T-helper 2 cell (primary cell): ENCODE measurements around the gene PRKCD.

Source experiments
- DNase-seq, 5 experiments: peaks; one replicate each; pipeline versions ENCODE4 v3.0.0 to v3.0.0-alpha.2; 2012 to 2022

The PRKCD gene

GRCh38 chr3:53234841-53235232 lies 73.8 kb downstream of the PRKCD start:
- no peak for DNase-seq

GRCh38 chr3:53235545-53235944 lies 74.5 kb downstream of the PRKCD start:
- DNase-seq: no peak

- DNase-seq: peak in 1 of 5 experiments; percentile 26
These were observed 75.3 kb downstream of the PRKCD start for GRCh38 chr3:53236112-53236841.

DNA sequence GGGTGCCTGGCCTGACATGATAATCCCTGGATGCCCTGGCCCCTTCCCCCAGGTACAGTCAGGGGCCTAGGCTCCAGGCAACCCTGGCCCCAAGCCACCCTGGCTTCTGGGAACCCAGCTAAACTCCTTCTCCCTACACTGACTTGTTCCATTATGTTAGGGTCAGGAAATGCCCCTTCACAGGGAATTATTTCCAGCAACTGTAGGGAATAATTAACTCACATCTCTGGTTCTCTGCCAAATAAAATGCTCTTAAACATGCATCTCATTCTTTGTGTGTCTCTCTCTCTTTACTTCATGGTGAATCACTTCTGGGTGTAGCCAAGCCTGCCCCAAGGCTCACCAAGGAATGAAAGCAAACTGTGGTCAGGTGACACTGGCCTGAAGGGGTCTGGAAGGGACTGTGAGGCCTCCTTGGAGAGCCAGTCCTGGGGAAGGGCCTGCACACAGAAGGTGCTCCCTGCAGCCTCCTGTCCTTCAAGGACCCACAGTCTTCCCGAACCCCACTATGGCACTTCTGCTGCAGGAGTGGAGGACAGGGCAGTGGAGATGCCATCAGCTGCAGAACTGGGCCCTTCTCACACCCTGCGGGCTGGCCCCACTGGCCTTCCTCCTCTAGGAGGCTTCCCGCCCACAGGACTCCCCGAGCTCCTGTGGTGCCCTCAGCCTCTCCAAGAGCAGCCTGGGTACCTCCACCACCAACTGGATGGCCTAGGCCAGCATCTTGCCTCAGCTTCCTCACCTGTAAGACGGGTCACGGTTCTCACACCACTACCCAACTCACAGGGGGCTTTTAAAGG lies 77.2 kb downstream of the PRKCD start:
- DNase-seq: no peak

DNA sequence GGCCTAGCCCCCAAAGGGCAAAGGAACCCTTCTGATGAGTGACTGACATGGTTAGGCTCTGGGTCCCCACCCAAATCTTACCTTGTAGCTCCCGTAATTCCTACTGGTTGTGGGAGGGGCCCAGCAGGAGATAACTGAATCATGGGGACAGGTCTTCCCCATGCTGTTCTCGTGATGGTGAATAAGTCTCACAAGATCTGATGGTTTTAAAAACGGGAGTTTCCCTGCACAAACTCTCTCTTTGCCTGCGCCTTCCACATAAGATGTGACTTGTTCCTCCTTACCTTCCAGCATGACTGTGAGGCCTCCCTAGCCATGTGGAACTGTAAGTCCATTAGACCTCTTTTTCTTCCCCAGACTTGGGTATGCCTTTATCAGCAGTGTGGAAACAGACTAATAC lies 77.9 kb downstream of the PRKCD start:
- no peak for DNase-seq

GRCh38 chr3:53239800-53240199 lies 78.8 kb downstream of the PRKCD start:
- DNase-seq: no peak

GRCh38 chr3:53240989-53241972 lies 80.3 kb downstream of the PRKCD start:
- no peak for DNase-seq

DNA sequence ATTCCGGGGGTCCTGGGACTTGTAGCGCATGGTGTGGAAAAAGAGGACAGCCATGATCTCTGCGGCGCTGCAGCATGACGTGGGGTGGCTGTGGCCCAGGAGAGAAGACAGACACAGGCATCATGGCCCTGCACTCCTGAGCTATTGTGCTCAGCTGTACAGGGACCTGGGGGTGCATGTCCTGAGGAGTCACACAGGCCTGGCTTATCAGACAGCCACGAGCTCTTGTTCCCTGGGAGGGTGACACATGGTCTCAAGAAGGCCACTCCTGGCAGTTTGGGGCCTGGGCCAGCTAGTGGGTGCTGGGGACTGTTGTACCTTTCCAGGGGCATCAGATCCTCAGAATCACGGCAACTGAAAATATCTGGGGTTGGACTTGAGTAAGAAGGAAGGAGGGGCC lies 81.1 kb downstream of the PRKCD start:
- no peak for DNase-seq
